ENCODE data around the gene KRT36.

GRCh38 chr17:41498276-41498675, 8.6 kb upstream of the KRT36 start:
- TF ChIP-seq CTCF (conservative IDR thresholded peaks at IDR 0.05; ENCODE audit: low read depth in 2 of 2) (no peak), EZH2 (IDR thresholded peaks at IDR 0.05; ENCODE audit: low read depth, unreplicated experiment) (no peak), ETS1 (IDR thresholded peaks at IDR 0.05) (no peak), CREB1 (CRISPR knock-in tag; IDR thresholded peaks at IDR 0.05; ENCODE audit: low read depth) (no peak), EZH2phosphoT487 (IDR thresholded peaks at IDR 0.05; ENCODE audit: unreplicated experiment) (no peak), POLR2AphosphoS5 (IDR thresholded peaks at IDR 0.05; ENCODE audit: low read depth) (no peak), STAT1 (IDR thresholded peaks at IDR 0.05; ENCODE audit: unreplicated experiment) (no peak), REST (IDR thresholded peaks at IDR 0.05; ENCODE audit: unreplicated experiment) (no peak), ZNF114 (CRISPR knock-in tag; IDR thresholded peaks at IDR 0.05) (no peak), JUNB (IDR thresholded peaks at IDR 0.05; ENCODE audit: unreplicated experiment) (no peak), ZNF462 (CRISPR knock-in tag; IDR thresholded peaks at IDR 0.05) (no peak)
